Mesothelial cell of epicardium (in vitro differentiated cells): ENCODE measurements around the gene COL11A2. TPM values are rescaled to one million over a fixed set of nuclear protein-coding genes. Genes with fewer than 3 reads are reported as not detected.

ENCODE experiments used
- DNase-seq, 2 experiments: peaks; one replicate each; pipeline ENCODE4 v3.0.0; 2021; ENCODE audit warnings: low spot score in 2 of 2; ENCODE audit not compliant: unreplicated experiment in 2 of 2
- H3K27ac Mint-ChIP-seq: 2 replicates; pipeline ENCODE4 v1.8.0; 2021; ENCODE audit warnings: mixed read lengths
- H3K27me3 Mint-ChIP-seq: 2 replicates; pipeline ENCODE4 v1.8.0; 2021; ENCODE audit warnings: low read depth, mixed read lengths
- H3K36me3 Mint-ChIP-seq: 2 replicates; pipeline ENCODE4 v1.8.0; 2021; ENCODE audit warnings: mixed read lengths
- H3K4me1 Mint-ChIP-seq: 2 replicates; pipeline ENCODE4 v1.8.0; 2021; ENCODE audit warnings: mixed read lengths
- H3K4me3 Mint-ChIP-seq: 2 replicates; pipeline ENCODE4 v1.8.0; 2021; ENCODE audit warnings: mild to moderate bottlenecking, moderate library complexity, mixed read lengths
- H3K9me3 Mint-ChIP-seq: 2 replicates; pipeline ENCODE4 v1.8.0; 2021; ENCODE audit warnings: mixed read lengths
- total RNA-seq: library from RNA; stranded (reverse); gene quantifications from 3 replicates; pipeline ENCODE4 v1.2.1, GENCODE V29; 2021
- TF ChIP-seq, protein P1 (sequence below): fragments of 200-600 bp; sonication (generic); IDR thresholded peaks from one replicate; pipeline ENCODE4 v1.5.0; 2021; ENCODE audit warnings: antibody characterized with exemption; ENCODE audit not compliant: unreplicated experiment

COL11A2 gene
- total RNA-seq, 1 donor from 2014 or later: 14.4 TPM

DNA sequence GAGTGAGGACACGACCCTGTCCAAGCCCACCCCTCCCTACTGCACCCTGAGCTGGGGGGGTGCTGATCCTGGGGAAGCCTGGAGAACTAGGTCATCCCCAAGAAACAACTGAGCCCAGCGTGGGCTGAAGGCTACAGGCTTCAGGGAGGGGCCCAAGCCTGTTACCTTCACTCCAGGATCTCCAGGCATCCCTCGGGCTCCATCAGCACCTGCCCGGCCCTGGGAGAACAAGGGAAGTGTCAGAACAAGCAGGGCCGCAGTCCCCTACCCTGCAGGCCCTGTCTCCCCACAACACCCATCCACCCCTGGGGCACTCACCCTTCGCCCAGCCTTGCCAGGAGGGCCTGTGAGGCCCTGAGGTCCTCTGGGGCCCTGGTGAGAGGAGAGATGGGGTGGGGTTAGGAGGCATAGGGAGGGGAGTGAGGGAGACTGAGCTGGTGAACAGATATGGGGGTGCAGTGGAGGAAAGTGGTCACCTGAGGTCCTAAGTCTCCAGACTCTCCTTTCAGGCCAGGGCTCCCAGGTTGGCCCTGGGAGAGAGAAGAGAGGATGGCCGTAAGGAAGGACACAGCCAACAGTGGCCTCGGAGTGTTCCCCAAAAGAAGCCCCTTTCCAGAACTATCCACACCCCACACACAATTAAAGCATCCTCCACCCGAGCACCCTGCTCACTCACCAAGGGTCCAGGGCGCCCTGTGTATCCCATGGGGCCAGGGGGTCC lies 13.4 kb downstream of the COL11A2 start:
- no peaks in the 10 kb centered on the region for H3K36me3 Mint-ChIP-seq
- H3K27ac Mint-ChIP-seq: no peak overlapping the region
- no peak overlapping the region for H3K4me3 Mint-ChIP-seq
- no peak for DNase-seq
- TF ChIP-seq, protein P1, sequence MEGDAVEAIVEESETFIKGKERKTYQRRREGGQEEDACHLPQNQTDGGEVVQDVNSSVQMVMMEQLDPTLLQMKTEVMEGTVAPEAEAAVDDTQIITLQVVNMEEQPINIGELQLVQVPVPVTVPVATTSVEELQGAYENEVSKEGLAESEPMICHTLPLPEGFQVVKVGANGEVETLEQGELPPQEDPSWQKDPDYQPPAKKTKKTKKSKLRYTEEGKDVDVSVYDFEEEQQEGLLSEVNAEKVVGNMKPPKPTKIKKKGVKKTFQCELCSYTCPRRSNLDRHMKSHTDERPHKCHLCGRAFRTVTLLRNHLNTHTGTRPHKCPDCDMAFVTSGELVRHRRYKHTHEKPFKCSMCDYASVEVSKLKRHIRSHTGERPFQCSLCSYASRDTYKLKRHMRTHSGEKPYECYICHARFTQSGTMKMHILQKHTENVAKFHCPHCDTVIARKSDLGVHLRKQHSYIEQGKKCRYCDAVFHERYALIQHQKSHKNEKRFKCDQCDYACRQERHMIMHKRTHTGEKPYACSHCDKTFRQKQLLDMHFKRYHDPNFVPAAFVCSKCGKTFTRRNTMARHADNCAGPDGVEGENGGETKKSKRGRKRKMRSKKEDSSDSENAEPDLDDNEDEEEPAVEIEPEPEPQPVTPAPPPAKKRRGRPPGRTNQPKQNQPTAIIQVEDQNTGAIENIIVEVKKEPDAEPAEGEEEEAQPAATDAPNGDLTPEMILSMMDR: no peak
- H3K9me3 Mint-ChIP-seq: peaks cover 4% of the 10 kb centered on the region
- no peaks in the 10 kb centered on the region for H3K27me3 Mint-ChIP-seq
- H3K4me1 Mint-ChIP-seq: peaks cover 17% of the 10 kb centered on the region

DNA sequence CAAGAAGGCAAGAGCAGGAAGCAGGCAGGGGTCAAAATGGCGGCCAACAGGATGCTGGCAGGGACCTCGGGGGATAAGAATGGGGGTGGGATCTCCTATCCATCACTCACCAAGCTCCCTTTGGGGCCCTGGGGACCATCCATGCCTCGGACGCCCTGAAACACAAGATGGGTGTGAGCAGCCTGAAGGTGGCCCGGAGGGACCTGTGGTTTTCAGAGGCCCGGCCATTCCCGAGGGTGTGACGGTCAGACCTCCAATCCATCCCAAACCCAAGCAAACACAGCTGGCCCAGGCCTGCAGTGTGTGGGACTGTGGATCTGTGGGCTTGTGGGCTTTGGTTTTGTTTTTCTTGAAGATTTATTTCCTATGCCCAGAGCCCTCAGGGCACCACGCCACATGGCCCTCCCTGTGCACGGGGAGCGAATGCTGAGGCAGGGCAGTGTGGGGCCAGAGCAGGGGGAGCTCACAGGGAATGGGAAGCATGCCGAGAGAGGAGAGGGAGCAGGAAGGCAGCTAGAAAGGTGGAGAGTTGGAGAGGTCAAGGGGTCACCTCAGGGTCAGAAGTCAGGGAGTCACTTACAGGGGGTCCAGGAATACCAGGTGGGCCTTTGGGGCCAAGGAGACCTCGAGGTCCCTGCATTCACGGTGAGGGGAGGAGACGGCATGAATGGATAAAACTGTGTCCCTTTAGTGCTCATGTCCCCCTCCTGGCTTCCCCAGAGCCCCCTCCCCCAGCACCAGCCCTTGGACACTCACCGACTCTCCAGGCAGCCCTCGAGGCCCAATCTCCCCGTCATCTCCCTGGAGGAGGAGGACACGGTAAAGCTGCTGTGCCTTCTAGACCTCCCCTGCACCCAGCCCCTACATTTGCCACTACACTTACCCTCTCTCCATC lies 14.5 kb downstream of the COL11A2 start:
- no peaks in the 10 kb centered on the region for H3K9me3 Mint-ChIP-seq
- TF ChIP-seq, protein P1: no peak
- H3K36me3 Mint-ChIP-seq: no peaks in the 10 kb centered on the region
- H3K27me3 Mint-ChIP-seq: no peaks in the 10 kb centered on the region
- DNase-seq: no peak
- no peak overlapping the region for H3K4me3 Mint-ChIP-seq
- peaks cover 17% of the 10 kb centered on the region for H3K4me1 Mint-ChIP-seq
- H3K27ac Mint-ChIP-seq: no peak overlapping the region

DNA sequence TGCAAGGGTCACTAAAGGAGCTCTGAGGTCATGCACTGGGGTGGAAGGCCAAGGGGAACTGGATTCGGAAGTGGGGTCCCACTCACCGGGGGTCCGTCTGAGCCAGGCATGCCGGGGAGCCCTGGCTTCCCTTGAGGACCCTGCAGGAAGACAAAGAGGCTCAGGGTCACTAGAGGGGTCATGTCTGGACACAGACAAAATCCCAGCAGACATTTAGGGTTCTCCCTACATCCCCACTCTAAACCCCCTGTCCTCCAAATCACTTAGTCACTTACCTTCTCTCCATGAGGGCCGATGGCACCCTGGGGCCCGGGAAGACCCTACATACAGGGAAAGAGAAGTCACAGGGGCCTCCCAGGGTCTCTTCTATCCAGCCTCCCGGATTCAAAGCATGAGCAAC lies 15.4 kb downstream of the COL11A2 start:
- Mint-ChIP-seq H3K9me3 (no peaks in the 10 kb centered on the region), H3K27me3 (no peaks in the 10 kb centered on the region), H3K4me3 (no peak overlapping the region), H3K27ac (no peak overlapping the region), H3K36me3 (no peaks in the 10 kb centered on the region), H3K4me1 (peaks cover 21% of the 10 kb centered on the region)
- DNase-seq: no peak
- TF ChIP-seq, protein P1: no peak

DNA sequence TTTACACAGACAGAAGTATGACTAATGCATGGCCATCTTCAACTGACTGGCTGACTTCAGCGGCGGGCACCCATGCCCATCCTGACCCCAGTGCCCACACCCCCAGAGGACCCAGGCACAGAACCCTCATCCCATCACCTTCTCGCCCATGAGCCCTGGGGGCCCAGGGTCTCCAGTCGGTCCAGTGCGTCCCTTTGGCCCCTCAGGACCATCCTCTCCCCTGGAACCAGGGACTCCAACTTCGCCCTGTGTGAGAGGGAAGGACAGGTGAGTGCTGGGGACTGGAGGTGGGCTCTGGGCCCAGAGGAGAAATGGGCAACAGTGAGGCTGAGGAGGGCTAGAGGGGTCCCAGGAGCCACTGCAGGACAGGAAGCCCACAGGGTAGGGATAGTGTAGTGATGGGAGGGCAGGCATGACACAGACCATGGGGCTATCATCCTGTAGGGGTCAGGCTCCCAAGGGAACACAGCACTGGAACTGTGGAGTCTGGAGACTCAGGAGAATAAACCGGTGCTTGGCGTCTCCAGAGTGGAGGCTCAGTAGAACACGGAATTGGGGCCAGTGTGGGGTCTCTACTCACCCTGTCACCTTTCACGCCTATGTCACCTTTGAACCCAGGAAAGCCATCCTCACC lies 16.7 kb downstream of the COL11A2 start:
- H3K4me1 Mint-ChIP-seq: peaks cover 21% of the 10 kb centered on the region
- no peak overlapping the region for H3K27ac Mint-ChIP-seq

DNA sequence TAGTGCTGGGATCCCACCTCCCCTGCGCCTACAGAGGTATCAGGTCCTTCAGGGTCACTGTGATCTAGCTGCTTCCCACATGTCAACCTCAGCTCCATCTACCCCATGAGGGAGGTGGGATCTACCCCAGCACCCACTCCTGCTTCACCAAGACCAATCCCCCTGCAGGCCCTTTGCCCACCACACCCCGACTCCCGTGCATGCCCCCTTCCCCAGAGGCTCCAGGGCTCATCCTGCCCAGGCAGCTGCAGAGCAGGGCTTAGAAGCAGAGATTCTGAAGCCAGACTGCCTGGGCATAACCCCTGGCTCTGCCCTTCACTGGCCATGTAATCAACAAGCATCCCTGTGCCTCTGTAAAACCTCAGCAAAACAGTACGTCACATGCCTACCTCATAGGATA lies 17.5 kb downstream of the COL11A2 start:
- H3K27ac Mint-ChIP-seq: no peak overlapping the region
- no peaks in the 10 kb centered on the region for H3K36me3 Mint-ChIP-seq
- DNase-seq: peak in 1 of 2 experiments; percentile 29
- H3K9me3 Mint-ChIP-seq: no peaks in the 10 kb centered on the region
- TF ChIP-seq, protein P1: no peak
- peaks cover 21% of the 10 kb centered on the region for H3K4me1 Mint-ChIP-seq
- H3K4me3 Mint-ChIP-seq: no peak overlapping the region
- no peaks in the 10 kb centered on the region for H3K27me3 Mint-ChIP-seq

More for the DNA sequence above, 16.7 kb downstream of the COL11A2 start:
- TF ChIP-seq, protein P1: no peak
- no peaks in the 10 kb centered on the region for H3K36me3 Mint-ChIP-seq
- DNase-seq: no peak
- no peak overlapping the region for H3K4me3 Mint-ChIP-seq
- no peaks in the 10 kb centered on the region for H3K9me3 Mint-ChIP-seq
- H3K27me3 Mint-ChIP-seq: no peaks in the 10 kb centered on the region
